Activated CD8-positive, alpha-beta memory T cell treated with anti-CD3 and anti-CD28 coated beads for 4 hours (primary cell): ENCODE data around the gene PDE4D.

Experiments
- DNase-seq, 2 donors: peaks; one replicate each; pipeline ENCODE4 v3.0.0-alpha.2; 2020; ENCODE audit warnings: low read depth in 2 of 2

The PDE4D gene

GRCh38 chr5:59366784-59367183, 526.7 kb downstream of the PDE4D start:
- DNase-seq = no peak

- no peak for DNase-seq
These were observed 531.1 kb downstream of the PDE4D start for GRCh38 chr5:59362438-59362837.

GRCh38 chr5:59361454-59361853, 532.1 kb downstream of the PDE4D start:
- no peak for DNase-seq

- no peak for DNase-seq
These were observed 533.4 kb downstream of the PDE4D start for GRCh38 chr5:59360130-59360555.

- no peak for DNase-seq
These were observed 535.3 kb downstream of the PDE4D start for GRCh38 chr5:59358005-59358861.

- no peak for DNase-seq
These were observed 536.0 kb downstream of the PDE4D start for GRCh38 chr5:59357381-59357977.

- DNase-seq = no peak
These were observed 536.6 kb downstream of the PDE4D start for GRCh38 chr5:59356813-59357380.

- DNase-seq = no peak
These were observed 538.7 kb downstream of the PDE4D start for GRCh38 chr5:59354811-59355210.

- no peak for DNase-seq
These were observed 539.3 kb downstream of the PDE4D start for GRCh38 chr5:59354274-59354673.

GRCh38 chr5:59351076-59351794, 542.3 kb downstream of the PDE4D start:
- no peak for DNase-seq

- DNase-seq = no peak
These were observed 545.3 kb downstream of the PDE4D start for GRCh38 chr5:59348189-59348588.

- no peak for DNase-seq
These were observed 546.5 kb downstream of the PDE4D start for GRCh38 chr5:59346982-59347381.

- no peak for DNase-seq
These were observed 547.0 kb downstream of the PDE4D start for GRCh38 chr5:59346514-59346913.

- no peak for DNase-seq
These were observed 551.3 kb downstream of the PDE4D start for GRCh38 chr5:59342181-59342580.

- no peak for DNase-seq
These were observed 551.8 kb downstream of the PDE4D start for GRCh38 chr5:59341760-59342159.

GRCh38 chr5:59341155-59341554, 552.4 kb downstream of the PDE4D start:
- DNase-seq = no peak

GRCh38 chr5:59340637-59341036, 552.9 kb downstream of the PDE4D start:
- no peak for DNase-seq

GRCh38 chr5:59337240-59337639, 556.3 kb downstream of the PDE4D start:
- DNase-seq = no peak

GRCh38 chr5:59335544-59335943, 558.0 kb downstream of the PDE4D start:
- no peak for DNase-seq

GRCh38 chr5:59333416-59333815, 560.1 kb downstream of the PDE4D start:
- no peak for DNase-seq

GRCh38 chr5:59332236-59332973, 561.1 kb downstream of the PDE4D start:
- no peak for DNase-seq

GRCh38 chr5:59330680-59331079, 562.8 kb downstream of the PDE4D start:
- DNase-seq = no peak
